GM20431 (cell line): ENCODE results near the gene CPNE7.
"Not testable (repeated sequence)": the region's sequence is repeated elsewhere in the genome, so short reads cannot be mapped to it uniquely, and the experiment has no call there.

Experiments used
- in situ Hi-C: fragments of 300-500 bp; cut with MseI, MboI; formaldehyde crosslinking; loops from one replicate; pipeline ENCODE4 v1.15.0; 2020; ENCODE audit warnings: low sequenced_read_pairs; ENCODE audit not compliant: unreplicated experiment

The CPNE7 gene

DNA sequence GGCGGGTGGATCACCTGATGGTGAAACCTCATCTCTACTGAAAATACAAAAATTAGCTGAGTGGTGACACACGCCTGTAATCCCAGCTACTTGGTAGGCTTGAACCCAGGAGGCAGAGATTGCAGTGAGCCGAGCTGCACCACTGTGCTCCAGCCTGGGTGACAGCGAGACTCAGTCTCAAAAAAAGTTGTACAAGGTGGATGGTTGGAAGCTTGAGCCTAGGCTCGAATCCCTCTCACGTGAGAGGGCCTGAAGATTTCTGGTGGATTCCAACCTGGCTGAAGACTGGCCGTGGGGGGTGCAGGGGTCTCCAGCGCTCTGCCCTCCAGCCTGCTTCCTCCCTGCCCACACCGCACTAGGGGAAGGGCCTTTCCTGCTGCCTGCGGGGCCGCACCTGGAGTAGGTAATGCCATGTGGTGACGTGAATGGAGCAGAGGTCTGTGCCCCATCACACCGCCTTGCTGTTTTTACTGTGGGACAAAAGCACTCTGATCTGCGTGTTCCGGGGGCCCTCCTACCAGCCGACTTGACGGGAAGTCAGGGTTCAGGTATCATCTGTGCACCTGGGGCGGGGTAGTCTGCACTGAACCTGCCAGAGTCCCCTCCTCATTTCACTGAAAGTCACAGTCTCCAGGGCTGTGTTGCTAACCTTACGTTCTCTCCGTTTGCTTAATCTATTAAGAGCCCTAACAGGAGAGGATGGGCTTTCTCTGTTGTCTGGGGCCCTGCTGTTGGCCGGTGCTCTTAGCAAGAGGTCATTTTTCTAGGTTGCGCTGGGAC is 10.9 kb upstream of the CPNE7 start:
- in situ Hi-C loops, result no loop called here

DNA sequence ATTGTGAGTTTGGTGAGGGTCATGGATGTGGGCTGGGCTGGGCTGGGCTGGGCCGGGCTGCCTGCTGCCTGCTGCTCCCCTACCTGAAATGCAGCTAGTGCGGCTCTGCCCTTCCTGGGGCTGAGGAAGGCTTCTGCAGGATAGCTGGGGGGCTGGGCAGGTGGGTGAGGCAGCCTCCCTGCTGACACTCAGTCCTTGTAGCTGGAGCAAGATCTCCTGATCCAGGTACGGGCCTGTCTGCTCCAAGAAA is 10.4 kb upstream of the CPNE7 start:
- in situ Hi-C loops, result no loop called here

DNA sequence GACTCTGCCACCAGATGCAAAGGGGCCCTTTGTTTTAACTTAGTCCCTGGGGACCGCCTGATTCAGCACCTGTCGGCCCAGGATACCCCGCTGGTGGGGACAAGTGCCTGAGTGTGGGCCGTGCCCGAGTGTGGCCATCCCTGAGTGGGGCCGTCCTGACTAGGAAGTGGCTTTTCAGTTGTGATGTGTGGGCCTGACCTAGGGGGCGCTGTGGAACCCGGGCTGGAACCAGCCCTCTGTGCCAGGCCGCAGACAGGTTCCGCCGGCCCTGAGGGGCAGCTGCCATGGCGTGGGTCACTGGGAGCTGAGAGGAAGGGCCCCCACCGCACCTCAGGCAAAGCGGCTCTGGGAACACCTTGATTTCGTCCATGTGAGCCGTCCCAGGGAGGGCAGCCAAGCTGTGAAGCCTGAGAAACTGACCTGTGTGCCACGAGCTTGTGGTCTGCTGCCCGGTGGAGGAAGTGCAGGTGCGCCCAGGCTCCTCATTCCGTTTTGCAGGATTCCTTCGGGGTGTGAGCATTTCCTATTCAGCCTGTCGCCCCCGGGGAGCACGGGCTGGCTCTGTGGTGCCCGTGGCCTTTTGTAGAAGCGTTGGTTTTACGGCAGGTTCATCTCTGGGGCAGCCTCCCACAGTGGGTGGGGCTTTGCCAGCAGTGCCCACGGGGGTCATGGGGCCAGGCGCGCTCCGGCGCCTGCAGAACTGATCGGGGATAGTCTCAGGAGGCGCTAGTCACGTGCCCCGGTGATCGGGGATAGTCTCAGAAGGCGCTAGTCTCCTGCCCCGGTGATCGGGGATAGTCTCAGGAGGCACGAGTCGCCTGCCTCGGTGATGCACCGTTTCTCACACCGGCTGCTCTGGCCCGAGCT is 9.8 kb upstream of the CPNE7 start:
- in situ Hi-C loops, result no loop called here

DNA sequence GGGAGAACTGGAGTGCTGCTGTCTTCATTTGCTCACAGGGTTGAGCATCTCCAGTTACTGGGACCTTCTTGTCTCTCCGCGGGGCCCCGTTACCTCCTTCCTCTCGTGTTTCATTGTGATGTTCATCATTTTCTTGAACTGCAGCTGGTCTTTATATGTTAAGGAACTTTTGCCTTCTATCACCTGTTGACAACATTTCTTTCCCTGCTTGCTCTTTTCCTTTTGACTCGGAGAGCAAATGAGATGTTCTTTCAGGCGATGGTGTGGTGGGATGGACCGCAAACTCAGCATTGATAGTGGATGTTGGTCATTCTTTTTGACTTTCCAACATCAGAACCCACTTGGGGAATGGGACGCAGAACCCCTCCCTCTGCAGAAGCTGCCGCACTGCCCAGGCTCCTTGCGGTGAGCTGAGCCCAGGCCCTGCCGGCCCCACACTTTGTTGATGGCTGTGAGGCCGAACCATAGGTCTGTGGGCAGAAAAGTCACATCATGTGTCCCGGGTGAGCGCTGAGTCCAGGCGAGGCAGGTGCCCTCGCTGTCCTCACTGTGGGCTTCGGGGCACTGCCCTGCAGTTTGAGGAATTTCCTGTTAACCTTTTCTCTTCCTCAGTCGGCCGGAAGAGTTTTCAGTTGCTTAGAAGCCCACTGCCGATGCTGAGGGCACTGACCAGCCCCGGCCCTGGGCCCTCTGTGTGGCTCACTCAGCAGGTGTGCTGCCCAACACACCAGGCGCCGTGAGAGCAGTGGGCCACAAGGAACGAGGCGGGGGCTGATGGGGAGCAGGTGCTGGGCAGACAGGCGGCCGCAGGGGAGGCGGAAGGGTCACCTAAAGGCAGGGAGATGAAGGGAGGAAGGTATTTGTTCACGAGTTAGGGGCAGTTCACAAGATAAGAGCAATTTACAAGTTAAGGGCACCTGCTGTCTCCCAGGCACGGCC is 7.6 kb upstream of the CPNE7 start:
- in situ Hi-C loops, result no loop called here

DNA sequence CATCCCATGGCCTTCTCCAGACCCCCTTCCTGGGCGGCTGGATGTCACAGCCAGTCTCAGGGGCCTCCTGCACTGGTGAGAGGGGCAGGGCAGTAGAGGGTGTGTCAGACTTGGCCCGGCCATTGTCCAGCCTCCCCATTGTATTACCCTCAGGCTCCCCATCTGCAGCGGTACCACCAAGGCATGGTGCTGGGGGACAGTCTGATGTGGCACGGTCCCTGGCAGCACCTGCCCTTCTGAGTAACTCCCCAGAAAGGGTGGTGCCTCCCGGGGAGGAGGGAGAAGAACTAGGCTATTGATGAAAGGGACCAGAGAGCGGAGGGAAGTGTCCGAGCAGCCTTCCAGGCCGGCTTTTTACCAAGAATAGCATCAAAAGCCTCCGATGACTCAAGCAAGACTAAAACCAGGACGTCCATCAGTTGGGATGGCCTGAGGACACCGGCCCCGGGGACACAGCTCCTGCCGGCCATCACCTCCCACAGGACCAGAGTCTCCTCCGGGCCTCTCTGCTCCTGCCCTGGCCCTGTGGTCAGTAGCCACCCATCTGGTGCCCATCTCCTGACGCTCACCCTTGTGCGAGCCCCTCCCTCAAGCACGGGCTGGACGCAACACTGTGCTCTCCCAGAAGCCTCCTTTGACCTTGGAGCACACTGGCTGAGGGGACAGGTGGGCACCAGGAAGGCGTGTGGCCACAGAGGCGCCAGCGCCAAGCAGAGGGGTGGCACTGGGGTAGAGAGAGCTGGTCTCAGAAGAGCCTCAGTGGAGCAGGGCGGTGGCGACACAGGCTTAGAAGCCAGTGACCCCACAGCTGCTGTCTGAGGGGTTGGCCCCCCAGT is 5.8 kb upstream of the CPNE7 start:
- in situ Hi-C loops, result no loop called here

DNA sequence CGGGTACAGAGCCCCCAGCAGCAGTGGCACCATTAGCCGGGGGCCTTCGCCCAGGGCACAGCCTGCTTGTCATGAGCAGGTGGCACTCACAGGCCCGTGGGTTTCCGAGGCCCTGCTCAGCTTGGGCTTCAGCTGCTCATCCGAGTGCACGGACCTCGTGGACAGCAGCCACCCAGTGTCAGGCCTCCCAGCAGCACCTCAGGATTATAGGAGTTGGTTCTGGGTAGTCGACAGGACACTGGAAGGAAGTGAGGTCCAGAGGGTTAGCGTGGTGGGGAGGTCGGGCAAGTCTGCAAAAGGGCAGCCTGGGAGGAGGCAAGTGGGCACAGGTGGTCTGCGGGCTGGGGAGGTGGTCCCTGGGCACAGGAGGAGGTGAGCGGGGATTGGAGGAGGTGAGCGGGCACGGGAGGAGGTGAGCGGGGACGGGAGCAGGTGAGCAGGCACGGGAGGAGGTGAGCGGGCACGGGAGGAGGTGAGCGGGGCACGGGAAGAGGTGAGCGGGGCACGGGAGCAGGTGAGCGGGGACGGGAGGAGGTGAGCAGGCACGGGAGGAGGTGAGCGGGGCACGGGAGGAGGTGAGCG is 5.1 kb upstream of the CPNE7 start:
- in situ Hi-C loops, result no loop called here

DNA sequence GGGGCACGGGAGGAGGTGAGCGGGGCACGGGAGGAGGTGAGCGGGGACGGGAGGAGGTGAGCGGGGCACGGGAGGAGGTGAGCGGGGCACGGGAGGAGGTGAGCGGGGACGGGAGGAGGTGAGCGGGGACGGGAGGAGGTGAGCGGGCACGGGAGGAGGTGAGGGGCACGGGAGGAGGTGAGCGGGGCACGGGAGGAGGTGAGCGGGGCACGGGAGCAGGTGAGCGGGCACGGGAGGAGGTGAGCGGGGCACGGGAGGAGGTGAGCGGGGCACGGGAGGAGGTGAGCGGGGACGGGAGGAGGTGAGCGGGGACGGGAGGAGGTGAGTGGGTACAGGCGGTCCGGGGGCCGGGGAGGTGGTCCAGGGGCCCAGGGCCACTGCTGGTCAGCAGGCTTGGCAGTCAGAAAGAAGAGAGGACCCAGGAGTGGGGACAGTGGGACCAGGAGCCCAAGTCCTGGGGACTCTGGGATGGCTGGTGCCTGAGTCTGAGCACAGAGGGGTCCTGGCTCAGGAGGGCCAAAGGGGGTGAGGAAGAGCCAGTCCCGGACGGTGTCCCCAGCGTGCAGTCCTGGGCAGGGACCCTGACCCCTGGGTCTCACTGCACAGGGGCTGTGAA is 4.5 kb upstream of the CPNE7 start:
- in situ Hi-C loops, result not testable (repeated sequence)

DNA sequence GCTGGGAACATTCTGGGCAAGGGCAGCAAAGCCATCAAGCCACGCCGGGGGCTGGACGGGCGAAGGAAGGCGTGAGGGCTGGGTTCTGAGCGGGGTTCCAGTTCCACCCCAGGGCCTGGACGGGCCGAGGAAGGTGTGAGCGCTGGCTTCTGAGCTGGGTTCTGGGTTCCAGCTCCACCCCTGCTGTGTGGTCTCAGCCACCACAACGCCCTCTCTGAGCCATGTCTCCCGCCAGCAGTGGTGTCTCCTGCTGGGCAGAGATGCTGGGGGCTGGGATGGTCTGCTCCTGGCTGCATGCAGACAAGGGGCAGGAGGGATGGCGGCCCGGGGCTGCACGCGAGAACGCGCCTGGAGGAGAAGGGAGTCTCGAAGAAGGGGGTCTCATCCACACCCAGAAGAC is 3.9 kb upstream of the CPNE7 start:
- in situ Hi-C loops, result no loop called here

DNA sequence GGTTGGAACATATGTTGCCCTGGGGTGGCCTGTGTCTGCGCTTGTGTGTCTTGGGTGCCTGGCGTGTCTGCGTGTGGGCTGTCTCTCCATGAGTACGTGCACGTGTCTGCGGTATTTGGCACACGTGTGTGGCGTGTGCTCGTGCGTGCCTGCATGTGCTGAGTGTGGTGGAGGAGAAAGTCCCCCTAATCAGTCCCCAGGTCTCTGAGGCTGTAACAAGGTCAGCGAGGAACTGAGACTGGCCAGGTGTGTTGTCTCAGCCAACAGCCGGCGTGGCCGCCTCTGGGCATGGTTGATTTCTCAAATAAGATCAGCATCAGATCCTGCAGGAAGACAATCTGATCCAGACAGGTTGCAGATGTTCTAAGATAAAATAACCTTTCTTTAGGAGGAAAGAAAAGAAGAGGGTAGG is 3.5 kb upstream of the CPNE7 start:
- in situ Hi-C loops, result no loop called here

DNA sequence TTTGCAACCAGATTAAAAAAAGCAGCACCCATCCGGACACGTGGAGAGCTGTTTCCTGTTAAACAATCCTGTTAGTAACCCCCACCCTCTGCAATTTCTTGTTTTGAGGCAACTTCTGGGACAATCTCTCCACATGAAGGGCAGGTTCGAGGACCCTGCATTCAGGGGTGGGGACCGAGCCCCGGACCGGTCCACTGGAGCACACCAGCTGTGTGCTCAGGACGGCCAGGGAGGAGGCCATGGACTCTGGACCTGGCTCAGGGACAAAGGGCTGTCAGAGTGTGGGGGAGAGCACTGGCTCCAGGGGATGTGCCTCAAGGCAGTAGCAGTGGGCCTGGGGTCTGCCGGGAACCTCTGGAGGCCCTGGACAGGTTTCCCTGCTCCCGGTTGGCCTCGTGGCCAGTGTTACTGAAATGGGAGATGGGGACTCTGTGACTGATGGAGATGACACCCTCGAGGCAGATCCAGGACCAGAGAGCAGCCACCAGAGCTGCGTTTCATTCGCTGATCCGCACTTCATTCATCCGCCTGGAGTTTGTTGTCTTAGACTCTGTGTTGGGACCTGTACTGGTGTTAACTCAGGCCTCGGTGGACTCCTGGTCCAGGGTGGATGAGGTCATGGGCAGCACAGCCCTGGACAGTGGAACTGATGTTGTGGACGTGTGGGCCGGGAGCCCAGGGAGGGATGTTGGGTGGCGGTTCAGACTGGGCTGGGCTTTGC is 2.9 kb upstream of the CPNE7 start:
- in situ Hi-C loops, result no loop called here

DNA sequence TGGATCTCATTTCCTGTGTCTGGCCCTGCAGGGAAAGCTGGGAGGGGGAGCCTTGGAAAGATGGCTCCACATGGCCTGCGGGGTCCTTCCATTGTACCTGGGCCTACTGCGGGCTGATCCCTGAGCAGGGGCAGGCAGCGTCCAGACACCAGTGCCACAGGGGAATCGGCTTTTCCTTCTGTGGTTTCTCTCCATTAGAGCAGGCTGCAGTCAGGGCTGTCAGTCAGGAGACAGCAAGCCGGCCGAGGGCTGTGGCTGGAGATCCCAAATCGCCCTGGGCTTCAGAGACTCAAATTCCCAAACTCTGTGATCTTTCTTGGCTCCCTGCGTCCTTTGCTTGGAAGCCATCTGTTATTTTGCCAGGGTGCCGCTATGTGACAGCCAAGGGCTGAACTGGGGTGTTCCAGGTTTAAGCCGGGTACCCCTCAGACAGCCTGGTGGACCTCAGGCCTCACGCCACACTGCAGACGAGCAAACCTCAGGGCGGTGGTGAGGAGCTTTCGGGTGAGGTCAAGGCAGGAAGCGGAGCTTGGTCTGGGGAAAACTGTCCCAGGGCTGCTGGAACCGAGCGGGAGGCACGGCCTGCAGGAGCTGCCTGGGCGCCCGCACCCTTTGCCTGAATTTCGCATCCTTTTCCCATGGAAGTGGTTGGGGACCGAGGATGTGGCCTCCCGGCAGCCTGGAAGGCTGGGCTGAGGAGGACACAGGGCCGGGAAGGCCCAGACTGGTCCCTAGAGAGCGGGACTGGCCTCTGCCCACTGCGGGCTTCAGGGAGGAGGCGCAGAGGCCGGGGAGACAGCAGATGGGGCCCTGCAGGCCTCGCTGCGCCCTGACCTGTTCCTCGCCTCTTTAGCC is 1.5 kb upstream of the CPNE7 start:
- in situ Hi-C loops, result no loop called here

DNA sequence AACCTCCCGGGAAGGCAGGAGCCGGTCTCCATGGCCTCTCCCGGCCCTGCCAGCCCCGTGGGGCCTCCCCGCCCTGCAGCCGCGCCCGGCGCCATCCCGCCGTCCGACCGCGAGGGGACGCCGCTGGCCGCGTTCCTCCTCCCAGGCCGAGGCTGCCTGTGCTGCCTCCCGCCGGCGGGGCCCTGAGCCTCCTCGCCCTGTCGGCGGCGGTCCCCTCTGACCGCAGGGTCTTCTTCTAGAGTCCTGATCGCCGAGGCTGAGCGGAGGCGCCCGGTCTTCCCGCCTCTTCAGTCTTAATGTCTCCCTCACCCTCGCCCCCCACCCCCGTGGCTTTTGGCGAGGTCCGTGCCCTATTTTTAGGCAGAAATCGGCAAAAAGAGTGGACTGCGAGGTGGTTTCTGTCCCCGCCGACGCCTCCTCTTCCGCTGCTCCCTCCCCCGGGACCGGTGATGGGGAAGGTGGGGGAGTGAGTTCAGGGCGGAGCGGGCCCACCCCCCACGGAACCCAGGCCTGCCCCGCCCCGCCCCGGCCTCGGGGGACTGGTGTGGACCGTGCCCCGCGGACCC is 794 bp upstream of the CPNE7 start:
- in situ Hi-C loops, result no loop called here

DNA sequence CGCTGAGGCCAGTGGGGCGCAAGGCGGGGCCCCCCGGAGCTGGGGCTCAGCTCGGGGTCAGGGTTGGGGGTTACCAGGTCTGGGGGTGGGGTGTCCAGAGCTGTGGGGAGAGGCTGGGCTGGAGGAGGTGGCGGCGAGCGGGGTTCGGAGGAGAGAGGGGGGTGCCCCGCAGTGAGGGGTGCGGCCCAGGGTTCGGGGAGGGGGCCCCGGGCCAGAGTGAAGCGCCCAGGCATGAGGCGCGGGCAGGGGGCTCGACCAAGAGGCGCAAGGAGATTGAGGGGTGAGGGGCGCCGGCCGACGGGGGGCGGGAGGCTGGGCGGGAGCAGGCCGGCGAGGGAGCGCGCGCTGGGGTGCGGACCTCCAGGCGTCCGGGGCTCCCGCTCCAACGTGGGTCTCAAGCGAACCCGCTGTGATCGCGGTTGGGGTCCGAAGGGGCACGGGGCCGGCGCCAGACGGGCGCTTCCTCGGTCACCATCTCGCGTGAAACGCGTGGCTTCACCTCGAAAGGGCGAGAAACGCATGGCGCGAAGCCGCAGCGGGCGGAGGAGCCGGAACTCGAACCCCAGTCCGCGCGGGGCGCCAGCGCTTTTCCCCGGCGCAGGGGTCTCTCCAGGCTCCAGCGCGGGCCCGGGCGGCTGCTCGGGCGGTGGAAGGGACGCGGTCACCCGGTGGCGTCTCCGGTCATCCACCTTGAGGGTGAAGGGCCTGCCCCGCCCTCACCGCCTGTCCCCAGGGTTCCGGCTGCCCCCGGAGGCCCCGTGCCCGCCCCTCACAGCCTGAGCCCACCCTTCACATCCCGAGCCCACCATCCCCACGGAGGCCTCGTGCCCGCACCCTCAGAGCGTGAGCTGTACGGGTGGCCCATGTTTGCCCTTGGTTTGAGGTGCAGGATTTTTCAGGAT is 846 bp downstream of the CPNE7 start:
- in situ Hi-C loops, result no loop called here

DNA sequence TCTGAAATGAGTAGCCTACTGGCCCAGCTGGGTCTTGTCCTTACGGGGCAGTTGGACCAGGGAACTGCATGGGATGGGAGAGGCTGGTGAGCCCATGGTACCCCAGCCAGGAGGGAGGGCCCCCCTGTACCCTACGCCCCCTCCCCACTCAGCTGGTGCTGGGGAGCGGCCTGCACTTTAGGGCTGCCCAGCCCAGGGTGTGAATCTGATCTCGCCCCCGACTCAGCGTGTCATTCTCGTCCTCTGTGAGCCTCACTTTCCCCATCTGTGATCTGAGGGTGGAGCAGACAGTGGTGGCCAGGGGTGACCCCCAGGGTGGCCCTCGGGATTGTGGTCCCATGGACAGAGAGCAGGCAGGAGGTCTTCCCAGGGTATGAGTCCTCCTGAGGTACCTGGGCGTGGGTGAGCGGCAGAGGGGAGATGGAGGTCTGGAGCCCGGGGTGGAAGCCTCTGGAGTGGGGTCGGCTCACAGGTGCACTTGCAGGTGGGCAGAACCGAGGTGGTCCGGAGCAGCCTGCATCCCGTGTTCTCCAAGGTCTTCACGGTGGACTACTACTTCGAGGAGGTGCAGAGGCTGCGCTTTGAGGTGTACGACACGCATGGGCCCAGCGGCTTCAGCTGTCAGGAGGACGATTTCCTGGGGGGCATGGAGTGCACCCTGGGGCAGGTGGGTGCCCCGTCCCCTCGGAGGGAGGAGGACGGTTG is 1.6 kb downstream of the CPNE7 start:
- in situ Hi-C loops, result no loop called here

DNA sequence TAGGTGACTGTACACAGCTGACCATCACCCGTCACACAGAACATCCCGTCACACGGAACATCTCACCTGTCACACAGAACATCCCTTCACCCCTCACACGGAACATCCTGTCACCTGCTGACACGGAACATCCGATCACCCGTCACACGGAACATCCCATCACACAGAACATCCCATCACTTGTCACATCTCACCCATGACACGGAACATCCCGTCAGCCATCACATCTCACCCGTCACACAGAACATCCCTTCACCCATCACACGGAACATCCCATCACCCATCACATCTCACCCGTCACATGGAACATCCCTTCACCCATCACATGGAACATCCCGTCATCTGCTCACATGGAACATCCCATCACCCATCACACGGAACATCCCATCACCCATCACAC is 3.8 kb downstream of the CPNE7 start:
- in situ Hi-C loops, result no loop called here
